IMR-90 (cell line): Measurements from ENCODE around the gene CLMP. TPM values are rescaled to one million over a fixed set of nuclear protein-coding genes. Genes with fewer than 3 reads are reported as not detected.

Experiments used
- ATAC-seq: fragments of 200-7000 bp; cut with Tn5 transposase; 2 replicates; pipeline ENCODE4 v1.9.1; 2020; ENCODE audit warnings: low read depth, mild to moderate bottlenecking, moderate library complexity
- BruUV-seq: library from RNA; stranded (reverse); fragments of 400-500 nt; replicated peaks from 2 replicates; lab custom pipeline; 2021; lab: Mats Ljungman, UMichigan
- CTCF ChIA-PET: fragments of 300-600 bp; formaldehyde crosslinking; extraction: SDS; loops from one replicate; lab custom pipeline; 2021; ENCODE audit warnings: antibody characterized with exemption; lab: Yijun Ruan, JAX
- POLR2A ChIA-PET: fragments of 300-600 bp; sonication (Branson Sonifier 250); formaldehyde crosslinking; loops from one replicate; lab custom pipeline; 2022; ENCODE audit warnings: antibody characterized with exemption; ENCODE audit not compliant: unreplicated experiment; lab: Charles Lee
- DNase-seq: peaks from one replicate; pipeline ENCODE4 v3.0.0; 2013
- H2AFZ ChIP-seq: replicated peaks from 2 replicates; pipeline ENCODE3; 2013; ENCODE audit warnings: low read length, mild to moderate bottlenecking; ENCODE audit not compliant: poor library complexity
- H2AK5ac ChIP-seq: 2 replicates; pipeline ENCODE4 v1.6.1; 2013; ENCODE audit warnings: low read depth, low read length, inconsistent platforms
- H2AK9ac ChIP-seq: replicated peaks from 2 replicates; pipeline ENCODE3; 2013; ENCODE audit warnings: mild to moderate bottlenecking, low read depth, low read length, moderate library complexity; ENCODE audit not compliant: poor library complexity
- H2BK120ac ChIP-seq: 2 replicates; pipeline ENCODE4 v1.6.1; 2013; ENCODE audit warnings: low read depth, low read length, inconsistent platforms
- H2BK15ac ChIP-seq: 3 replicates; pipeline ENCODE4 v1.6.1; 2013; ENCODE audit warnings: low read depth, low read length, inconsistent platforms
- H2BK20ac ChIP-seq: 2 replicates; pipeline ENCODE4 v1.6.1; 2013; ENCODE audit warnings: low read depth, mild to moderate bottlenecking, inconsistent platforms, low read length, moderate library complexity
- H2BK5ac ChIP-seq: 2 replicates; pipeline ENCODE4 v1.6.1; 2013; ENCODE audit warnings: mild to moderate bottlenecking, low read depth, low read length, inconsistent platforms; ENCODE audit not compliant: poor library complexity, severe bottlenecking
- H3K14ac ChIP-seq: replicated peaks from 2 replicates; pipeline ENCODE4 v1.6.1; 2013; ENCODE audit warnings: low read depth, low read length, inconsistent platforms
- H3K18ac ChIP-seq: 2 replicates; pipeline ENCODE4 v1.6.1; 2013; ENCODE audit warnings: low read depth, low read length, control low read depth
- H3K23ac ChIP-seq: 2 replicates; pipeline ENCODE4 v1.6.1; 2013; ENCODE audit warnings: low read depth, low read length, inconsistent platforms
- H3K27ac ChIP-seq: 2 replicates; pipeline ENCODE4 v1.5.1; 2013; ENCODE audit warnings: mild to moderate bottlenecking, control low read depth, low read length; ENCODE audit not compliant: insufficient read depth
- H3K27me3 ChIP-seq: 2 replicates; pipeline ENCODE4 v1.6.1; 2013; ENCODE audit warnings: low read length; ENCODE audit not compliant: control insufficient read depth, insufficient read depth
- H3K36me3 ChIP-seq: 2 replicates; pipeline ENCODE4 v1.6.1; 2013; ENCODE audit warnings: low read length, mixed read lengths; ENCODE audit not compliant: control insufficient read depth, insufficient read depth
- H3K4ac ChIP-seq: 2 replicates; pipeline ENCODE4 v1.6.1; 2013; ENCODE audit warnings: low read depth, low read length, inconsistent platforms
- H3K4me1 ChIP-seq: 2 replicates; pipeline ENCODE4 v1.6.1; 2013; ENCODE audit warnings: low read length, mixed read lengths; ENCODE audit not compliant: control insufficient read depth, insufficient read depth
- H3K4me2 ChIP-seq: 2 replicates; pipeline ENCODE4 v1.6.1; 2013; ENCODE audit warnings: low read depth, mild to moderate bottlenecking, control low read depth, low read length, moderate library complexity
- H3K4me3 ChIP-seq: 2 replicates; pipeline ENCODE4 v1.5.1; 2013; ENCODE audit warnings: low read depth, mild to moderate bottlenecking, control low read depth, low read length, moderate library complexity; ENCODE audit not compliant: insufficient read depth
- H3K56ac ChIP-seq: 2 replicates; pipeline ENCODE4 v1.6.1; 2013; ENCODE audit warnings: low read length, inconsistent platforms; ENCODE audit not compliant: insufficient read depth; ENCODE audit errors: extremely low read depth
- H3K79me1 ChIP-seq, 2 experiments: 2 replicates each; pipeline ENCODE4 v1.6.1; 2013; ENCODE audit warnings: low read length in 2 of 2, inconsistent platforms in 1 of 2, low read depth in 1 of 2
- H3K9ac ChIP-seq: 2 replicates; pipeline ENCODE4 v1.6.1; 2013; ENCODE audit warnings: low read depth, low read length, control low read depth
- H3K9me1 ChIP-seq: 2 replicates; pipeline ENCODE4 v1.6.1; 2013; ENCODE audit warnings: low read length, inconsistent platforms; ENCODE audit not compliant: insufficient read depth
- H3K9me3 ChIP-seq: 2 replicates; pipeline ENCODE4 v1.6.1; 2013; ENCODE audit warnings: low read length; ENCODE audit not compliant: control insufficient read depth, insufficient read depth
- H4K20me1 ChIP-seq: 2 replicates; pipeline ENCODE4 v1.6.1; 2013; ENCODE audit warnings: low read length, inconsistent platforms; ENCODE audit not compliant: insufficient read depth
- H4K5ac ChIP-seq: 2 replicates; pipeline ENCODE4 v1.6.1; 2013; ENCODE audit warnings: mild to moderate bottlenecking, low read depth, low read length, control low read depth
- H4K8ac ChIP-seq, 2 experiments: 2 replicates each; pipeline ENCODE4 v1.6.1; 2013; ENCODE audit warnings: low read depth in 2 of 2, low read length in 2 of 2, control low read depth in 1 of 2, inconsistent platforms in 1 of 2
- H4K91ac ChIP-seq: 2 replicates; pipeline ENCODE4 v1.6.1; 2013; ENCODE audit warnings: low read depth, low read length, inconsistent platforms; ENCODE audit not compliant: insufficient read depth
- MAFK ChIP-seq: IDR thresholded peaks from 2 replicates; pipeline ENCODE4 v1.6.1; 2012; ENCODE audit warnings: low read depth, low read length, improper control_type of control experiment
- RAD21 ChIP-seq: IDR thresholded peaks from 2 replicates; pipeline ENCODE4 v1.6.1; 2012; ENCODE audit warnings: low read length, improper control_type of control experiment
- WGBS, 2 experiments: methylation state at CpG; one replicate each; pipeline versions ENCODE4 v1.1.5 to v1.1.7; 2013; ENCODE audit warnings: missing lambda C conversion rate in 2 of 2; ENCODE audit not compliant: insufficient read length in 1 of 2; ENCODE audit errors: extremely low coverage in 2 of 2; 5-methylcytosine and 5-hydroxymethylcytosine counted together
- dilution Hi-C: fragments of 300-500 bp; cut with HindIII; formaldehyde crosslinking; loops from one replicate; pipeline ENCODE4 v1.14.3; 2018; ENCODE audit warnings: low sequenced_read_pairs; ENCODE audit not compliant: unreplicated experiment
- in situ Hi-C: fragments of 300-500 bp; cut with MboI; formaldehyde crosslinking; loops from 3 replicates; pipeline ENCODE4 v1.14.3; 2019; ENCODE audit warnings: low sequenced_read_pairs, inconsistent platforms, mixed read lengths
- intact Hi-C: fragments of 100-400 bp; cut with micrococcal nuclease; formaldehyde crosslinking; loops from 2 replicates; pipeline ENCODE4 v1.10.0; 2022
- polyA plus RNA-seq, 3 experiments: library from polyadenylated mRNA; depleted of rRNA; stranded (reverse); fragments of >200 nt; gene quantifications; 2 replicates each; pipeline ENCODE4 v1.2.3, GENCODE V29; 2012; ENCODE audit warnings: low replicate concordance in 1 of 3
- total RNA-seq: library from RNA; depleted of rRNA; stranded (reverse); fragments of >200 nt; gene quantifications from 2 replicates; pipeline ENCODE4 v1.2.3, GENCODE V29; 2012
- TF ChIP-seq, protein P1 (sequence below): conservative IDR thresholded peaks from 2 replicates; pipeline ENCODE4 v1.5.1; 2012; ENCODE audit warnings: mild to moderate bottlenecking, low read depth, low read length, improper control_type of control experiment

Gene CLMP
- total and polyA plus RNA-seq, 2 of the 4 experiments (the other 2 are of a cell fraction): 54.7 to 95.7 TPM

DNA sequence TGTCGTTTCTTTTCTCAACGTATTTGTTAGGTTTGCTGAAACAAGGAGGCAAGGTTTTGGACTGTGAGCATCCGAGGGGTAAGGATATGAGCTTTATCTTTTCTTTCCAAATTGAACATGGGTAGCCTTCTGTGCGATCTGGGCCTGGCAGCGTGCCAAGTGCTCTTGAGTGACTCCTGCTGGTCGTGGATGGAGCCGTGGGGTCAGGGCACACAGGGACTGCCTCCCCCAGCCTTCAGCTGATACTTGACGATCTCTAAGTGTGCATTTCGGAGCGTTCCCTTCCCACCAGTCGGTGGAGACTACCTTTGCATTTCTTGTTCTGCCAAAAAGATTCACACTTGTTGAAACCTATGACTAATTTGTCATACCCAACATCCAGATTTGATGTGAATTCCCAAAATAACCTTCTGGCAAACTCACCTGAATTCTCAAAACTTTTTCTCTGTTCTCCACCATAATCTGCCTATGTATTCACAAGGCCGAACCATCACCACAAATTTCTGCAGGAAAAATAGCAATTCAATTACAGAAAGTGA lies 40.1 kb upstream of the CLMP start:
- Histone ChIP-seq H4K20me1 (no peaks in the 10 kb centered on the region), H2BK20ac (peak overlapping the region; percentile 30; the same call in 1 of the 2 replicates), H2BK120ac (peak overlapping the region; percentile 60), H3K9me3 (no peaks in the 10 kb centered on the region), H3K9me1 (peaks cover 16% of the 10 kb centered on the region; the same call in 1 of the 2 replicates), H4K91ac (peak overlapping the region; percentile 47; the same call in 1 of the 2 replicates), H3K4ac (peak overlapping the region; percentile 42; the same call in 1 of the 2 replicates), H3K27me3 (no peaks in the 10 kb centered on the region), H3K4me2 (peak overlapping the region; percentile 65), H2AFZ (no peak overlapping the region), H3K4me1 (peaks cover 30% of the 10 kb centered on the region), H2BK5ac (peak overlapping the region; percentile 51), H2AK9ac (no peak overlapping the region), H3K36me3 (no peaks in the 10 kb centered on the region), H3K14ac (0 out of 2 replicates have a peak overlapping the region, but pooled peaks have one; percentile 11), H3K9ac (peak overlapping the region; percentile 27; the same call in 1 of the 2 replicates), H2AK5ac (peak overlapping the region; percentile 68), H3K79me1 (no peaks in the 10 kb centered on the region), H3K27ac (peak overlapping the region; percentile 69; the same call in 1 of the 2 replicates), H2BK15ac (peak overlapping the region; percentile 55; the same call in 2 of the 3 replicates), H4K5ac (peak overlapping the region; percentile 62), H4K8ac (peak overlapping the region; percentile 20 to 43; a peak in 2 of 4 replicates), H3K18ac (peak overlapping the region; percentile 63), H3K23ac (no peak overlapping the region), H3K4me3 (no peak overlapping the region), H3K56ac (no peak overlapping the region)
- POLR2A ChIA-PET: no interaction called here
- ATAC-seq (no peak), DNase-seq (no peak)
- TF ChIP-seq MAFK (no peak), RAD21 (peak; percentile 29; the same call in 1 of the 2 replicates)
- TF ChIP-seq, protein P1, sequence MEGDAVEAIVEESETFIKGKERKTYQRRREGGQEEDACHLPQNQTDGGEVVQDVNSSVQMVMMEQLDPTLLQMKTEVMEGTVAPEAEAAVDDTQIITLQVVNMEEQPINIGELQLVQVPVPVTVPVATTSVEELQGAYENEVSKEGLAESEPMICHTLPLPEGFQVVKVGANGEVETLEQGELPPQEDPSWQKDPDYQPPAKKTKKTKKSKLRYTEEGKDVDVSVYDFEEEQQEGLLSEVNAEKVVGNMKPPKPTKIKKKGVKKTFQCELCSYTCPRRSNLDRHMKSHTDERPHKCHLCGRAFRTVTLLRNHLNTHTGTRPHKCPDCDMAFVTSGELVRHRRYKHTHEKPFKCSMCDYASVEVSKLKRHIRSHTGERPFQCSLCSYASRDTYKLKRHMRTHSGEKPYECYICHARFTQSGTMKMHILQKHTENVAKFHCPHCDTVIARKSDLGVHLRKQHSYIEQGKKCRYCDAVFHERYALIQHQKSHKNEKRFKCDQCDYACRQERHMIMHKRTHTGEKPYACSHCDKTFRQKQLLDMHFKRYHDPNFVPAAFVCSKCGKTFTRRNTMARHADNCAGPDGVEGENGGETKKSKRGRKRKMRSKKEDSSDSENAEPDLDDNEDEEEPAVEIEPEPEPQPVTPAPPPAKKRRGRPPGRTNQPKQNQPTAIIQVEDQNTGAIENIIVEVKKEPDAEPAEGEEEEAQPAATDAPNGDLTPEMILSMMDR: peak; percentile 43
- CTCF ChIA-PET: interaction anchor here (0.6 to 1.5 kb wide), 5 partner anchors 12 to 123 kb away, joined by 3 to 5 read pairs (median 4); no protein-coding TSS in a partner anchor
- intact Hi-C loops (no loop called here), dilution Hi-C loops (no loop called here), in situ Hi-C loops (no loop called here)
- BruUV-seq: no TSS peak
- WGBS, 2 experiments: 71% methylated on average over 5 of the region's 12 CpGs; no CpG with 5 or more reads in 1 of the 2 experiments
